Lung (tissue), 12 donors: ENCODE results near the gene ULK4. TPM values are rescaled to one million over a fixed set of nuclear protein-coding genes. Genes with fewer than 3 reads are reported as not detected.

ENCODE experiments used
- ATAC-seq: fragments of 200-7000 bp; cut with Tn5 transposase; one replicate; pipeline ENCODE4 v1.9.1; 2020; ENCODE audit warnings: moderate number of reproducible peaks; ENCODE audit not compliant: insufficient read depth, low FRiP score
- DNase-seq, 3 donors: peaks; one replicate each; pipeline ENCODE4 v3.0.0-alpha.2; 2013 to 2017
- H3K27ac ChIP-seq, 2 donors: one replicate each; pipeline ENCODE4 v1.5.1; 2013; ENCODE audit warnings: mild to moderate bottlenecking in 2 of 2, moderate library complexity in 2 of 2, control low read depth in 1 of 2, inconsistent platforms in 1 of 2, low read depth in 1 of 2, low read length in 1 of 2
- H3K27me3 ChIP-seq, 3 donors: one replicate each; pipeline ENCODE4 v1.5.1; 2013; ENCODE audit warnings: low read length in 2 of 3; ENCODE audit not compliant: control insufficient read depth in 3 of 3, insufficient read depth in 3 of 3
- H3K36me3 ChIP-seq, 4 donors: one replicate each; pipeline ENCODE4 v1.5.1; 2013; ENCODE audit warnings: low read length in 4 of 4, mild to moderate bottlenecking in 1 of 4, moderate library complexity in 1 of 4; ENCODE audit not compliant: control insufficient read depth in 4 of 4, insufficient read depth in 4 of 4
- H3K4me1 ChIP-seq, 5 donors: one replicate each; pipeline ENCODE4 v1.5.1; 2013; ENCODE audit warnings: low read length in 5 of 5, mild to moderate bottlenecking in 2 of 5, moderate library complexity in 1 of 5; ENCODE audit not compliant: control insufficient read depth in 5 of 5, insufficient read depth in 5 of 5
- H3K4me3 ChIP-seq: one replicate; pipeline ENCODE4 v1.5.1; 2013; ENCODE audit warnings: mild to moderate bottlenecking, control low read depth, moderate library complexity
- H3K9ac ChIP-seq, 2 donors: one replicate each; pipeline ENCODE4 v1.5.1; 2013; ENCODE audit warnings: low read length in 2 of 2, control low read depth in 1 of 2; ENCODE audit not compliant: insufficient read depth in 1 of 2
- H3K9me3 ChIP-seq, 4 donors: one replicate each; pipeline ENCODE4 v1.5.1; 2013; ENCODE audit warnings: low read length in 3 of 4, mild to moderate bottlenecking in 1 of 4, moderate library complexity in 1 of 4; ENCODE audit not compliant: control insufficient read depth in 4 of 4, insufficient read depth in 3 of 4
- CTCF ChIP-seq: IDR thresholded peaks from 2 replicates; pipeline ENCODE4 v1.5.1; 2012; ENCODE audit warnings: mild to moderate bottlenecking; ENCODE audit errors: control extremely low read depth, extremely low read depth
- WGBS, 2 donors: extraction: QIAGEN DNeasy Blood & Tissue Kit; methylation state at CpG; one replicate each; pipeline ENCODE4 v1.1.7; 2013; 5-methylcytosine and 5-hydroxymethylcytosine counted together
- polyA plus RNA-seq, 2 donors: library from polyadenylated mRNA; stranded (reverse); fragments of 200-250 nt; gene quantifications; one replicate each; pipeline ENCODE4 v1.2.1, GENCODE V29; 2013
- total RNA-seq, 2 donors: library from RNA; depleted of rRNA in 1 of 2; stranded (reverse); fragments of >200 nt in 1 of 2; gene quantifications; one replicate each; pipeline ENCODE4 v1.2.1, GENCODE V29; 2014 to 2021
- donor health status: control.
- donor health status: control.
- donor health status: Bipolar disorder and iron deficiency.
- donor health status: healthy.
- donor health status: DM: yes; HTN: yes; CAD: no.

Gene ULK4
- total and polyA plus RNA-seq, 4 donors: 2.8 to 56.0 (median 12.6) TPM

- Histone ChIP-seq H3K36me3 (no peaks in the 10 kb centered on the region), H3K4me1 (no peaks in the 10 kb centered on the region), H3K27me3 (no peaks in the 10 kb centered on the region), H3K9ac (no peak overlapping the region), H3K27ac (no peak overlapping the region), H3K9me3 (no peaks in the 10 kb centered on the region), H3K4me3 (no peak overlapping the region)
- no peak for ATAC-seq
- no peak for DNase-seq
- 91 to 95% methylated on average over 1 of the region's 1 CpG for WGBS, 2 donors
- TF ChIP-seq CTCF: no peak
Measured at GRCh38 chr3:41523897-41524296, 438.0 kb downstream of the ULK4 start.

GRCh38 chr3:41522612-41523011, 439.3 kb downstream of the ULK4 start:
- H3K36me3 ChIP-seq: no peaks in the 10 kb centered on the region
- DNase-seq: no peak

GRCh38 chr3:41521010-41521655, 440.8 kb downstream of the ULK4 start:
- H3K4me3 ChIP-seq: no peak overlapping the region
- TF ChIP-seq CTCF: no peak
- H3K9me3 ChIP-seq: no peaks in the 10 kb centered on the region
- 85 to 88% methylated on average over 1 of the region's 1 CpG for WGBS, 2 donors
- ATAC-seq (no peak), DNase-seq (no peak)
- no peak overlapping the region for H3K9ac ChIP-seq
- H3K4me1 ChIP-seq: no peaks in the 10 kb centered on the region
- no peak overlapping the region for H3K27ac ChIP-seq
- H3K36me3 ChIP-seq: no peaks in the 10 kb centered on the region
- H3K27me3 ChIP-seq: no peaks in the 10 kb centered on the region

More at GRCh38 chr3:41522612-41523011, 439.3 kb downstream of the ULK4 start:
- ATAC-seq: no peak
- 85 to 87% methylated on average over 2 of the region's 2 CpGs for WGBS, 2 donors
- Histone ChIP-seq H3K9ac (no peak overlapping the region), H3K4me3 (no peak overlapping the region), H3K9me3 (no peaks in the 10 kb centered on the region), H3K4me1 (no peaks in the 10 kb centered on the region), H3K27me3 (no peaks in the 10 kb centered on the region), H3K27ac (no peak overlapping the region)
- TF ChIP-seq CTCF: no peak

- H3K36me3 ChIP-seq: no peaks in the 10 kb centered on the region
- no peak for TF ChIP-seq CTCF
- H3K4me3 ChIP-seq: no peak overlapping the region
- DNase-seq: no peak
- H3K4me1 ChIP-seq: no peaks in the 10 kb centered on the region
- no peaks in the 10 kb centered on the region for H3K9me3 ChIP-seq
- H3K9ac ChIP-seq: no peak overlapping the region
- no peak for ATAC-seq
- H3K27me3 ChIP-seq: no peaks in the 10 kb centered on the region
- 84 to 86% methylated on average over 2 of the region's 2 CpGs for WGBS, 2 donors
- no peak overlapping the region for H3K27ac ChIP-seq
Measured at GRCh38 chr3:41519746-41520145, 442.2 kb downstream of the ULK4 start.
